RWPE1 (cell line): ENCODE measurements around the gene NUDT5.

Source experiments
- CTCF ChIA-PET: fragments of 350-600 bp; sonication (Branson Sonifier 250); formaldehyde crosslinking; extraction: SDS; loops from one replicate; lab custom pipeline; 2021; lab: Yijun Ruan, JAX
- POLR2A ChIA-PET: fragments of 400-600 bp; formaldehyde crosslinking; extraction: SDS; loops from one replicate; lab custom pipeline; 2020; ENCODE audit warnings: antibody characterized with exemption; ENCODE audit not compliant: low non-redundant PET; lab: Yijun Ruan, JAX
- DNase-seq: peaks from one replicate; pipeline ENCODE4 v3.0.0; 2012; ENCODE audit warnings: low spot score
- H3K27ac ChIP-seq: fragments of 450-650 bp; 2 replicates; pipeline ENCODE4 v1.5.1; 2017
- TF ChIP-seq, protein P1 (sequence below): fragments of 450-650 bp; conservative IDR thresholded peaks from 2 replicates; pipeline ENCODE4 v1.5.1; 2017; ENCODE audit warnings: low read depth, mild to moderate bottlenecking

The NUDT5 gene

DNA sequence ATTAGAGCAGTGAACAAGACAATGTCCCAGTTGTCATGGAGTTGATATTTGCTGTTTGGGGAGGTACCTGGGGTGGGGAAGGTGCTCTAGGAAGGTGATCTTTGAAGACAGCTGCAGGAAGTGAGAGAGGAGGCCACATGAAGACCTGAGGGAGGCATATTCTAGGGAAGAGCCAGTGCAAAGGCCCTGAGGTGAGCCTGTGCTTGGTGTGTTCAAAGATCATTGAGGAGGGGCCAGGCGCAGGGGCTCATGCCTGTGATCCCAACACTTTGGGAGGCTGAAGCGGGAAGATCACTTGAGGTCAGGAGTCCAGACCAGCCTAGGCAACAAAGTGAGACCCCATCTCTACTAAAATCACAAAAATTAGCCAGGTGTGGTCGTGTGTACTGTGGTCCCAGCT, 51.2 kb downstream of the NUDT5 start:
- DNase-seq, result no peak
- H3K27ac ChIP-seq, result no peak overlapping the region
- ChIA-PET POLR2A (no interaction called here), CTCF (no interaction called here)
- TF ChIP-seq, protein P1, sequence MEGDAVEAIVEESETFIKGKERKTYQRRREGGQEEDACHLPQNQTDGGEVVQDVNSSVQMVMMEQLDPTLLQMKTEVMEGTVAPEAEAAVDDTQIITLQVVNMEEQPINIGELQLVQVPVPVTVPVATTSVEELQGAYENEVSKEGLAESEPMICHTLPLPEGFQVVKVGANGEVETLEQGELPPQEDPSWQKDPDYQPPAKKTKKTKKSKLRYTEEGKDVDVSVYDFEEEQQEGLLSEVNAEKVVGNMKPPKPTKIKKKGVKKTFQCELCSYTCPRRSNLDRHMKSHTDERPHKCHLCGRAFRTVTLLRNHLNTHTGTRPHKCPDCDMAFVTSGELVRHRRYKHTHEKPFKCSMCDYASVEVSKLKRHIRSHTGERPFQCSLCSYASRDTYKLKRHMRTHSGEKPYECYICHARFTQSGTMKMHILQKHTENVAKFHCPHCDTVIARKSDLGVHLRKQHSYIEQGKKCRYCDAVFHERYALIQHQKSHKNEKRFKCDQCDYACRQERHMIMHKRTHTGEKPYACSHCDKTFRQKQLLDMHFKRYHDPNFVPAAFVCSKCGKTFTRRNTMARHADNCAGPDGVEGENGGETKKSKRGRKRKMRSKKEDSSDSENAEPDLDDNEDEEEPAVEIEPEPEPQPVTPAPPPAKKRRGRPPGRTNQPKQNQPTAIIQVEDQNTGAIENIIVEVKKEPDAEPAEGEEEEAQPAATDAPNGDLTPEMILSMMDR, result no peak

DNA sequence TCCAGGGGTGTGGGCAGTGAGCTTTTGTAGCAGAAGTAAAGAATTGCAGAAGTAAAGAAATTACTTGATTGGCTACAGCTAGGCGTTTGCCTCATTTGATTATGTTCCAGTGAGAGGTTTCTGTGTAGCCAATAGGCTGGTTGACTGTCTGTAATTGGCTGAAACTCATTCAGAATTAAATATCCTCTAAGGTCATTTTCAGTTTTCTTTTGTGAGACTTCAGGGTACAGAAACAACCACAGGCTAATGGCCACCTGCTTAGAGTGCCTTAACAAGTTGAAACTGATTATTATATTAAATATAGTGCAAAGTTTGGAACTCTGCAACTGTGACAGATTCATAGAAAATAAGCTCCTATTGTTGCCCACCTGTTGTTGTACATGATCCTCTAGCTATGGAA, 55.7 kb downstream of the NUDT5 start:
- POLR2A ChIA-PET, result no interaction called here
- CTCF ChIA-PET, result no interaction called here
- no peak overlapping the region for H3K27ac ChIP-seq
- TF ChIP-seq, protein P1, result no peak
- no peak for DNase-seq

DNA sequence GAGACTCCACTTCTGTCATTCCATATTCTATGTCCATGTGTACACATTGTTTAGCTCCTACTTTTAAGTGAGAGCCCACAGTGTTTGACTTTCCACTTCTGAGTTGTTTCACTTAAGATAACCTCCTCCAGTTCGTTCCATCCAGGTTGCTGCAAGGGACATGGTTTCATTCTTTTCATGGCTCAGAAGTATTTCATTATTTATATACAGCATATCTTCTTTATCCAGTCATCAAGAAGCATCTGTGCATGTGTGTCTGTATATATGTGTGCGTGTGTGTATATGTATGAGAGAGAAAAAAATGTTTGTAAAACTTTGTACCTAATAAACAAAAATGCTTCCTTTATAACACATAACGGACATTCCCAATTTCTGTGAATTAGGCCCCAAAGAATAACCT, 60.1 kb downstream of the NUDT5 start:
- ChIA-PET CTCF (no interaction called here), POLR2A (no interaction called here)
- TF ChIP-seq, protein P1, result no peak
- no peak for DNase-seq
- no peak overlapping the region for H3K27ac ChIP-seq

DNA sequence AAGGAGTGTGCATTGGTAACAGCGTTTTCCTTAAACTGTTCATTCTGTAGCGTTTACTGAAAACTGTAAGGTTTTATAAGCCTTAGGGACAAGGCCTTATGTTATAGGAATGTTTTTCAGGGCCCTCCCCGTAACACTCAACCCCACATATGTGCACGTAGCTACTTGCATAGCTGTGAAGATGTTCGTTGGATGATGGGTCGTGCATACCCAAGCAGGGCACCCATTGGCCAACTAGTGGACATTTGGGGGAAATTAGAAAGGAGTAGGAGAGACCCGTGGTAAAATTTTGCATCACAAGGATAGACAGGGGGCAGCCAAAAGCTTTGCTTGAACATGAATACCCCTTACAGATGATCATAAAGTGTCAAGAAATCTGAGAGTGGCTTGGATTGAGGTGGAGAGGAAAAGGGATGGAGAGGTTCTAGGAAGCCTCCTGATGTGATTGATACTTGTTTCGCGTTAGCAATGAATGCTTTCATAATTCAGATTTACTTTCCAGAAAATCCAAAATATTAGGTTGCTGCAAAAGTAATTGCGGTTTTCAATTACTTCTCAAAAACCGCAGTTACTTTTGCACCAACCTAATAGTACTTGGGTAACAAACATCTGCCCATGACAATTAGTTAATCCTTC, 65.3 kb downstream of the NUDT5 start:
- DNase-seq, result peak; percentile 59
- H3K27ac ChIP-seq, result peak overlapping the region; percentile 84
- TF ChIP-seq, protein P1, result peak; percentile 68
- CTCF ChIA-PET, result no interaction called here
- POLR2A ChIA-PET, result no interaction called here

DNA sequence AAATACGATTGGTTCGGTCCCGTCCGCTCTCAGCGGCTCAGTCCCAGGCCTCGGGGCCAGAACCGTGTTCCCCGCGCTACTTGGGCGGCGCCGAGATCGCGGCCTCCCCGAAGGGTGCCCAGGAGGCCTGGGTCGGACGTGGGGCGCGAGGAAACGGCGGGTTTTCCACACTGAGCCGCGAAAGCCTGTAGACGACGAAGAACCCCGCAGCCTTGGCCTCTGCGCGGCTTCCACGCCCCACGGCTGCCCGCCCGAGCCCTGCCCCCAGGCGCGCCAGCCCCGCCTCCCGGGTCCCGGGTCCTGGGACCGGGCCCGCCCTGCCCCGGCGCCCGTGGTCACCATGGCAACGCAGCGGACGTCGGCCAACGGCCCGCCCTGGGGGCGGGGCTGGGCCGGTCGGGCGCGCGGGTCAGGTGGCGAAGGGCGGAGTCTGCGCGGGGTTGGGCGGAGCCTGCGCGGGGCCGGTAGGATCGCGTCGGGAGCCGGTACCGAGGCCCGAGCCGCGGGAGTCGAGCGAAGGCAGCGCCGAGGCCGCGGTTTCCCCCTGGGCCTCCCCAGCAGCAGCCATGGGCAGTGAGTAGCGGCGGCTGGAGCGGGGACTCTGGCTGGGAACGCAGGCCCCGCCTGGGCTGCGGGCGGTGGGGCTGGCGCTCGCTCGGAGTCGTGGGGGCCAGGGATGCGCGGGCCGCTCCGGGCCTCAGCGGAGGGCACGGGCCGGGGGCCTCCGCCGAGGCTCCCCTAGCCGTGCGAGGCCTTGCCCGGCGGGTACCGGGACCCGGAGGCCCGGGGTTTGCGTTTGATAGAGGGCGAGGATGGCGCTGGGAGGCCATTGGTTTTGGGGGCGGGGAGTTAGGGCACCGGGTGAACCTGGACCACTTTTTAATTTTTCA, 66.2 kb downstream of the NUDT5 start, which contains the start of gene SEC61A2:
Gene SEC61A2 (plus strand): TSS at position 456 of the 890 bp plus-strand sequence. CDS start 111 bp downstream, at position 567.
- DNase-seq, result peak; percentile 99
- H3K27ac ChIP-seq, result peak within 1 kb of the TSS; percentile 84
- POLR2A ChIA-PET, result no interaction called here
- TF ChIP-seq, protein P1, result no peak
- CTCF ChIA-PET, result no interaction called here

DNA sequence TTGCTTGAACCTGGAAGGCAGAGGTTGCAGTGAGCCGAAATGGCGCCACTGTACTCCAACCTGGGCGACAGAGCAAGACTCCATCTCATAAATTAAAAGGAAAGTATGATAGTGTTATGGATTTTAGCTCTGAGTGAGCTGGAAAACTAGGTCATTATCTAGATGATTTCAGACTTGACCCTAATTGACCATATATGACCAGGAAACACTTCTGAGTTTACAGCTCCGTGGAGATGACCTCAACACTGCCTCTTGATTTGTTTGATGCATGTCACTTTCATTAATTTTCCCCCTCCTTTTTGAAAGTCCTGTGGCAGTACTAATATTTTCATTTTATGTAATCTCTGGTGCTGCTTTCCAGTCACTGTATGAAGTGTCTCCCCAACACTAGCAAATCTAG, 74.0 kb downstream of the NUDT5 start:
- ChIA-PET CTCF (no interaction called here), POLR2A (no interaction called here)
- DNase-seq, result no peak
- TF ChIP-seq, protein P1, result no peak
- H3K27ac ChIP-seq, result no peak overlapping the region
